GM19397 (cell line): ENCODE data around the gene SYCE1L.
"Not testable (repeated sequence)": the region's sequence is repeated elsewhere in the genome, so short reads cannot be mapped to it uniquely, and the experiment has no call there.

ENCODE experiments used
- ATAC-seq: cut with Tn5 transposase; IDR thresholded peaks from one replicate; pipeline ENCODE4 v1.9.1; 2021; ENCODE audit warnings: mild to moderate bottlenecking, moderate library complexity; ENCODE audit not compliant: unreplicated experiment

The SYCE1L gene

GRCh38 chr16:77242471-77242870 is 43.3 kb downstream of the SYCE1L start:
- ATAC-seq, result not testable (repeated sequence)

DNA sequence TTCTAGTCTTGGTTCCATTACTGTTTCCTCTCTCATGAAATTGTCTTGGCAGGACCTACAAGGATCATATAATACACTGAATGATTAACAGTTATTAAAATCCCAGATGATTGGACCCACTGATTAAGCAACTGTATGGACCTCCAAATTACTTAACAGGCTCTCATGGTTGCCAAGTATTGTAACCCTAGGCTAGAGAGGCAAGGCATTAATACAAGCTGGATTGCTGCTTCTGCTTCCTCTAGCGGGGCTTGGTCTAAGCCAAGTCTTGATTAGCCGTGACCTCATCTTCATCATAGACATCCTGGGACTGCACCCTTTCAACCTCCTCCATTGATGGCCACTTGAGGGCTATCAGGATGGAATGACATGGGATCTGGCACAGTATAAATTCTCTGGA is 46.9 kb downstream of the SYCE1L start:
- ATAC-seq, result no peak

DNA sequence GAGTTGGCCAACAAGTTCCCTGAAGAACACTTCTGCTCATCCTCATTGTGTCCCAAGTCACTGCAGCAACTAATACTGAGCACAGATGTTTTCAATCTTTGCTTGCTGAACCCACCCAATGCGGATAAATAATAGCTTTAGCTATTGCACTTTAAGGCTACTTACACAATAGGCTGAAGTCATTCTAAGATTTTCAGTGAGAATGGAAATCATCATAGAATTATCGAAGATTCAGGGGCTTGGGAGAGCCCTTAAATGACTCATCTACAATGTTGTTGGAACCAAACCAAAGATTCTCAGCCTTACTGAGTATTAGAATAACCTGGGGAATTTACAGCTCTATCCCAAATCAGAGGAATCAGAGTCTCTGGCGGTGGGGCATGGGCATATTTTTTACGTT is 51.2 kb downstream of the SYCE1L start:
- no peak for ATAC-seq
